Left lung (tissue), 14 donors: ENCODE measurements around the gene CCND2. TPM values are rescaled to one million over a fixed set of nuclear protein-coding genes. Genes with fewer than 3 reads are reported as not detected.
A peak's percentile ranks its signal among the peaks of the same experiment; 100 is the strongest.

ENCODE experiments used
- ATAC-seq: fragments of 200-7000 bp; cut with Tn5 transposase; one replicate; pipeline ENCODE4 v1.9.1; 2020; ENCODE audit warnings: moderate library complexity
- DNase-seq, 4 donors: peaks; one replicate each; pipeline ENCODE4 v3.0.0-alpha.2; 2013 to 2020
- H3K27ac ChIP-seq, 2 donors: fragments of 200-600 bp; sonication (generic) in 1 of 2; one replicate each; pipeline versions ENCODE4 v1.5.0 to v1.8.0; 2020 to 2021
- H3K27me3 ChIP-seq, 2 donors: fragments of 200-600 bp; sonication (generic) in 1 of 2; one replicate each; pipeline versions ENCODE4 v1.5.0 to v1.8.0; 2020 to 2021
- H3K36me3 ChIP-seq, 2 donors: fragments of 200-600 bp; sonication (generic) in 1 of 2; one replicate each; pipeline versions ENCODE4 v1.5.0 to v1.8.0; 2020 to 2021
- H3K4me1 ChIP-seq, 2 donors: fragments of 200-600 bp; one replicate each; pipeline ENCODE4 v1.8.0; 2021
- H3K4me3 ChIP-seq, 2 donors: fragments of 200-600 bp; sonication (generic) in 1 of 2; one replicate each; pipeline versions ENCODE4 v1.5.0 to v1.8.0; 2020 to 2021; ENCODE audit warnings: mild to moderate bottlenecking in 1 of 2
- H3K9me3 ChIP-seq, 2 donors: fragments of 200-600 bp; sonication (generic) in 1 of 2; one replicate each; pipeline versions ENCODE4 v1.5.0 to v1.8.0; 2020 to 2021
- intact Hi-C, 2 donors: fragments of 100-400 bp; cut with DNase I; formaldehyde crosslinking; loops; one replicate each; pipeline versions ENCODE4 v1.11.2 to v1.14.2; 2022
- long read RNA-seq, 12 donors: library from polyadenylated mRNA in 2 of 12; unstranded in 2 of 12; transcript quantifications; one replicate each; pipeline ENCODE4 v2.0.0 and lab custom pipeline, GENCODE V29; 2019 to 2026
- polyA plus RNA-seq, 6 donors: library from polyadenylated mRNA; unstranded; fragments of 120-200 nt; gene quantifications; one replicate each; pipeline ENCODE4 v1.2.1, GENCODE V29; 2013; ENCODE audit not compliant: insufficient read length in 6 of 6
- total RNA-seq, 2 donors: library from RNA; stranded (reverse); fragmentation: NEBNext Ultra II Directional; extraction: Animal tissue kit (Norgen Biotek cat#: 25700); gene quantifications; one replicate each; pipeline ENCODE4 v1.2.1, GENCODE V29; 2021
- TF ChIP-seq, protein P1 (sequence below), 2 donors: fragments of 200-600 bp; sonication (generic) in 1 of 2; IDR thresholded peaks; one replicate each; pipeline versions ENCODE4 v1.5.0 to v1.8.0; 2021; ENCODE audit warnings: antibody characterized with exemption in 2 of 2
- donor health status: DM: no; HTN: yes; CAD: no.
- donor health status: DM: no; HTN: no; CAD: no.

The CCND2 gene
- 100 to 1,000 TPM; 101 to 203 TPM for total RNA-seq
- 10 to 100 TPM; 45.6 to 73.5 (median 52.4) TPM for polyA plus RNA-seq
- long read RNA-seq, donor 1, full-length matches to known transcripts: 12 of 20 reads
- long read RNA-seq, donor 1, partial matches to known transcripts: 8 of 20 reads
- long read RNA-seq, donor 1, other reads (novel, unspliced or antisense): 0 of 20 reads
- long read RNA-seq, donor 2, full-length matches to known transcripts: 6 of 17 reads
- long read RNA-seq, donor 2, partial matches to known transcripts: 11 of 17 reads
- long read RNA-seq, donor 2, other reads (novel, unspliced or antisense): 0 of 17 reads
- long read RNA-seq, donor 3, full-length matches to known transcripts: 4 of 4 reads
- long read RNA-seq, donor 3, partial matches to known transcripts: 0 of 4 reads
- long read RNA-seq, donor 3, other reads (novel, unspliced or antisense): 0 of 4 reads
- long read RNA-seq, donor 4, full-length matches to known transcripts: 45 of 51 reads
- long read RNA-seq, donor 4, partial matches to known transcripts: 0 of 51 reads
- long read RNA-seq, donor 4, other reads (novel, unspliced or antisense): 6 of 51 reads
- long read RNA-seq, donor 5, full-length matches to known transcripts: 10 of 10 reads
- long read RNA-seq, donor 5, partial matches to known transcripts: 0 of 10 reads
- long read RNA-seq, donor 5, other reads (novel, unspliced or antisense): 0 of 10 reads
- long read RNA-seq, donor 6, full-length matches to known transcripts: 8 of 8 reads
- long read RNA-seq, donor 6, partial matches to known transcripts: 0 of 8 reads
- long read RNA-seq, donor 6, other reads (novel, unspliced or antisense): 0 of 8 reads
- long read RNA-seq, donor 7, full-length matches to known transcripts: 2 of 2 reads
- long read RNA-seq, donor 7, partial matches to known transcripts: 0 of 2 reads
- long read RNA-seq, donor 7, other reads (novel, unspliced or antisense): 0 of 2 reads
- long read RNA-seq, donor 8, full-length matches to known transcripts: 5 of 11 reads
- long read RNA-seq, donor 8, partial matches to known transcripts: 6 of 11 reads
- long read RNA-seq, donor 8, other reads (novel, unspliced or antisense): 0 of 11 reads
- long read RNA-seq, donor 9: 0 reads
- long read RNA-seq, donor 10, full-length matches to known transcripts: 24 of 25 reads
- long read RNA-seq, donor 10, partial matches to known transcripts: 0 of 25 reads
- long read RNA-seq, donor 10, other reads (novel, unspliced or antisense): 1 of 25 reads
- long read RNA-seq, donor 11, full-length matches to known transcripts: 10 of 128 reads
- long read RNA-seq, donor 11, partial matches to known transcripts: 118 of 128 reads
- long read RNA-seq, donor 11, other reads (novel, unspliced or antisense): 0 of 128 reads
- long read RNA-seq, donor 12, full-length matches to known transcripts: 5 of 5 reads
- long read RNA-seq, donor 12, partial matches to known transcripts: 0 of 5 reads
- long read RNA-seq, donor 12, other reads (novel, unspliced or antisense): 0 of 5 reads

DNA sequence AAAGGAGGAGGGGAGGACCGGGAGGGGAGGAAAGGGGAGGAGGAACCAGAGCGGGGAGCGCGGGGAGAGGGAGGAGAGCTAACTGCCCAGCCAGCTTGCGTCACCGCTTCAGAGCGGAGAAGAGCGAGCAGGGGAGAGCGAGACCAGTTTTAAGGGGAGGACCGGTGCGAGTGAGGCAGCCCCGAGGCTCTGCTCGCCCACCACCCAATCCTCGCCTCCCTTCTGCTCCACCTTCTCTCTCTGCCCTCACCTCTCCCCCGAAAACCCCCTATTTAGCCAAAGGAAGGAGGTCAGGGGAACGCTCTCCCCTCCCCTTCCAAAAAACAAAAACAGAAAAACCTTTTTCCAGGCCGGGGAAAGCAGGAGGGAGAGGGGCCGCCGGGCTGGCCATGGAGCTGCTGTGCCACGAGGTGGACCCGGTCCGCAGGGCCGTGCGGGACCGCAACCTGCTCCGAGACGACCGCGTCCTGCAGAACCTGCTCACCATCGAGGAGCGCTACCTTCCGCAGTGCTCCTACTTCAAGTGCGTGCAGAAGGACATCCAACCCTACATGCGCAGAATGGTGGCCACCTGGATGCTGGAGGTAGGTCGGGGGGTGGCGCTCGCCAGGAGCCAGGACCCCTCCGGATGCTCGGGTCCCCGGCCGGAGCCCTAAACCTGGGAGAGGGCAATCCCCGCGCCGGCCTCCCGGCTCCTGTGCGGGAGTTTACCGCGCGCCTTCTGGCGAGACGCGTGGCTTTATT lies at the start of gene CCND2:
Gene CCND2, plus strand, starts transcription at position 111 of the 744 bp plus-strand sequence. Its CDS starts 279 bp downstream, at position 390.
- Histone ChIP-seq H3K9me3 (no peaks in the 10 kb centered on the region), H3K4me3 (peak within 1 kb of the TSS; percentile 64 to 78), H3K27me3 (peaks cover 17 to 75% of the 10 kb centered on the region in 2 donors), H3K4me1 (peaks cover 34 to 94% of the 10 kb centered on the region in 2 donors), H3K36me3 (no peaks in the 10 kb centered on the region), H3K27ac (peak within 1 kb of the TSS; percentile 87 to 94)
- peak; percentile 70 for ATAC-seq
- TF ChIP-seq, protein P1, sequence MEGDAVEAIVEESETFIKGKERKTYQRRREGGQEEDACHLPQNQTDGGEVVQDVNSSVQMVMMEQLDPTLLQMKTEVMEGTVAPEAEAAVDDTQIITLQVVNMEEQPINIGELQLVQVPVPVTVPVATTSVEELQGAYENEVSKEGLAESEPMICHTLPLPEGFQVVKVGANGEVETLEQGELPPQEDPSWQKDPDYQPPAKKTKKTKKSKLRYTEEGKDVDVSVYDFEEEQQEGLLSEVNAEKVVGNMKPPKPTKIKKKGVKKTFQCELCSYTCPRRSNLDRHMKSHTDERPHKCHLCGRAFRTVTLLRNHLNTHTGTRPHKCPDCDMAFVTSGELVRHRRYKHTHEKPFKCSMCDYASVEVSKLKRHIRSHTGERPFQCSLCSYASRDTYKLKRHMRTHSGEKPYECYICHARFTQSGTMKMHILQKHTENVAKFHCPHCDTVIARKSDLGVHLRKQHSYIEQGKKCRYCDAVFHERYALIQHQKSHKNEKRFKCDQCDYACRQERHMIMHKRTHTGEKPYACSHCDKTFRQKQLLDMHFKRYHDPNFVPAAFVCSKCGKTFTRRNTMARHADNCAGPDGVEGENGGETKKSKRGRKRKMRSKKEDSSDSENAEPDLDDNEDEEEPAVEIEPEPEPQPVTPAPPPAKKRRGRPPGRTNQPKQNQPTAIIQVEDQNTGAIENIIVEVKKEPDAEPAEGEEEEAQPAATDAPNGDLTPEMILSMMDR (IDR thresholded peaks at IDR 0.05): no peak
- intact Hi-C loops: loop anchor here in 1 of 2 donors (10.0 kb wide), 1 partner anchor 389 kb away; no protein-coding TSS in a partner anchor
- peak; percentile 91 to 97 (median 95) for DNase-seq

DNA sequence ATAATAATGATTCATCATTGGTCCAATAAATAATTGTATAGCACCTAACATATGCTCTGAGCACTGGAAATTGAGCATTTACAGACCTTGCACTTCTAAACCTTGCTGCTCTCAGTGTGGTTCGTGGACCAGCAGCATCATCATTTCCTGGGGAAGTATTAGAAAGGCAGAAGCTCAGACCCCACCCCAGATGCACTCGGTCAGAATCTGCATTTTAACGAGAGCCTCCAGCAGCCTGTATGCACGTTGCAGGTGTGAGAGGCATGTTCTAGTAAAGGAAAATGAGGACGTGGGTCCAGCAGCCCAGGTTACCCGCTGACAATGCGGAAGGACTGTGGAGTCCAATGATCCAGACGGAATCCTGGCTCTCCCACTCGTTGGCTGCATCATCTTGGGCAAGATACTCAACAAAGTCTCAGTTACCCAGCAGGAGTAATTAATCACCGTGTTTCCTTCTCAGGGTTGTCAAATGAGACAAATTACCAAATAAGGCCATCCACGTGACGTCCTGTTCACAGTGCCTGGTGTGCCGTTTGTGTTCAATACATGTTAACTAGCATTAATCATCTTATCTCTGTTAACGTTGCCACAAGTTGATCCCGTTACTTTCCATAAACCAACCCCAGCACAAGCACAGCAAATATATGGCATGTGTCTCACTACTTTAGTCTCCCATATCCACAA lies 49.2 kb upstream of the CCND2 start:
- ATAC-seq (no peak), DNase-seq (no peak)
- H3K36me3 ChIP-seq: no peaks in the 10 kb centered on the region
- no peak overlapping the region for H3K4me3 ChIP-seq
- intact Hi-C loops: no loop called here
- H3K27me3 ChIP-seq: peaks cover 0 to 11% of the 10 kb centered on the region in 2 donors
- TF ChIP-seq, protein P1 (IDR thresholded peaks at IDR 0.05): no peak
- H3K9me3 ChIP-seq: peaks cover 0 to 2% of the 10 kb centered on the region in 2 donors
- peaks cover 0 to 16% of the 10 kb centered on the region in 2 donors for H3K4me1 ChIP-seq
- peak overlapping the region in 1 of 2 donors; percentile 61 for H3K27ac ChIP-seq

DNA sequence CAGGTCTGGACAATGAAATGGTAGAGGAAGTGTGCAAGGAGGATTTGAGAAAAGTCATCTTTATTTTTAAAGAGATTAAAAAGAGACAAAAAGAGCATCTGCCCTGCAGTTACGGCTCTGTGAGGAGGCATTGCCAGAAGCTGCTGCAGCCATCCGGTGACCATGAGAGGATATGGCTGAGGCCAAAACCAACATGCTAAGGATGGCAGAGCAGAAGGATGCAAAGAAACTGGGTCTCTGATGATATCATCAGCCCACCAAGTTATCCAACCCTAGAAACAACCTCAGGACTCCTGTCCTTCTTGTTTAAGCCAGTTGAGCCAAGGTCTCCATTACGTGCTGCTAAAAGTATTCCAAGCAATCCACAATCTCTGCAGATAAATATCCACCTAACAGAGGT lies 48.0 kb upstream of the CCND2 start:
- TF ChIP-seq, protein P1 (IDR thresholded peaks at IDR 0.05): no peak

DNA sequence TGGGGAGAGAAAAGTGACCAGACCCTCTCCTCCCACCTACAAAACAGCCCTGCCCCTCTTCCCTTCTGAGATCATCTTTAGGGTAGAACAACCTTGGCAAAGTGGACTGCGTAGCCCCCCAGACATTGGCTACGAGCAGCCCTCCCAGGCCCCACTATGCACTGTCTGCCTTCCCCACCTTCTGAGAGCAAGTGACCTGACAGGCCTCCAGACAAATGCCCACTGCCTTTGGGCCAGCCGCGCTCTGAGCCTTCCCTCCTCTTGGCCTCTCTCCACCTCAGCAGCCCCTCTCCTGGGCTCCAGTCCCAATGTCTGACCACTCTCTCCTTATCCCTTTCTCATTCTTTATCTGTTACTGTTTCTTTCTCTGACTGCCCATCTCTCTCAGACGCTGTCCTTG lies 46.5 kb upstream of the CCND2 start:
- Histone ChIP-seq H3K27ac (no peak overlapping the region), H3K27me3 (peaks cover 0 to 15% of the 10 kb centered on the region in 2 donors), H3K9me3 (peaks cover 0 to 2% of the 10 kb centered on the region in 2 donors), H3K36me3 (no peaks in the 10 kb centered on the region), H3K4me1 (peaks cover 0 to 16% of the 10 kb centered on the region in 2 donors), H3K4me3 (no peak overlapping the region)
- TF ChIP-seq, protein P1 (IDR thresholded peaks at IDR 0.05): no peak
- ATAC-seq (no peak), DNase-seq (no peak)
- intact Hi-C loops: no loop called here

More for the DNA sequence above, 48.0 kb upstream of the CCND2 start:
- Histone ChIP-seq H3K27ac (no peak overlapping the region), H3K9me3 (peaks cover 0 to 2% of the 10 kb centered on the region in 2 donors), H3K36me3 (no peaks in the 10 kb centered on the region), H3K4me1 (peaks cover 0 to 16% of the 10 kb centered on the region in 2 donors), H3K4me3 (no peak overlapping the region), H3K27me3 (peaks cover 0 to 15% of the 10 kb centered on the region in 2 donors)
- DNase-seq (no peak), ATAC-seq (no peak)
- intact Hi-C loops: no loop called here
